SK-N-MC (cell line): ENCODE measurements around the gene ESR1.

Experiments used
- EZH2 ChIP-seq: fragments of 200-600 bp; sonication (generic); IDR thresholded peaks from one replicate; pipeline ENCODE4 v1.6.1; 2017; ENCODE audit warnings: antibody characterized with exemption
- FOXP2 ChIP-seq: optimal IDR thresholded peaks from 2 replicates; pipeline ENCODE3; 2011; ENCODE audit warnings: mild to moderate bottlenecking, moderate library complexity; ENCODE audit not compliant: insufficient read depth; ENCODE audit errors: extremely low read length, control extremely low read depth
- POLR2AphosphoS5 ChIP-seq: IDR thresholded peaks from 2 replicates; pipeline ENCODE4 v1.6.1; 2012; ENCODE audit warnings: mild to moderate bottlenecking, low read depth, low read length, borderline replicate concordance

- no peak for TF ChIP-seq POLR2AphosphoS5
- TF ChIP-seq EZH2: no peak
- no peak for TF ChIP-seq FOXP2
Observed at GRCh38 chr6:151842816-151843215, 35.3 kb downstream of the ESR1 start.
